GM12891 (cell line): ENCODE measurements around the gene SHC4.

Experiments
- PAX5 ChIP-seq: IDR thresholded peaks from 2 replicates; pipeline ENCODE4 v1.6.1; 2011; ENCODE audit warnings: low read length, moderate library complexity, mild to moderate bottlenecking; ENCODE audit not compliant: insufficient read depth, severe bottlenecking
- POLR2A ChIP-seq: IDR thresholded peaks from 2 replicates; pipeline ENCODE4 v1.6.1; 2011; ENCODE audit warnings: low read depth, low read length, control low read depth
- POLR2AphosphoS5 ChIP-seq: IDR thresholded peaks from 2 replicates; pipeline ENCODE4 v1.6.1; 2011; ENCODE audit warnings: low read depth, low read length, control low read depth
- POU2F2 ChIP-seq: IDR thresholded peaks from 2 replicates; pipeline ENCODE4 v1.6.1; 2011; ENCODE audit warnings: low read depth, mild to moderate bottlenecking, control low read depth, low read length, moderate library complexity
- SPI1 ChIP-seq: IDR thresholded peaks from 2 replicates; pipeline ENCODE4 v1.6.1; 2011; ENCODE audit warnings: low read depth, low read length, control low read depth
- TAF1 ChIP-seq: IDR thresholded peaks from 2 replicates; pipeline ENCODE4 v1.6.1; 2011; ENCODE audit warnings: low read depth, low read length, control low read depth

DNA sequence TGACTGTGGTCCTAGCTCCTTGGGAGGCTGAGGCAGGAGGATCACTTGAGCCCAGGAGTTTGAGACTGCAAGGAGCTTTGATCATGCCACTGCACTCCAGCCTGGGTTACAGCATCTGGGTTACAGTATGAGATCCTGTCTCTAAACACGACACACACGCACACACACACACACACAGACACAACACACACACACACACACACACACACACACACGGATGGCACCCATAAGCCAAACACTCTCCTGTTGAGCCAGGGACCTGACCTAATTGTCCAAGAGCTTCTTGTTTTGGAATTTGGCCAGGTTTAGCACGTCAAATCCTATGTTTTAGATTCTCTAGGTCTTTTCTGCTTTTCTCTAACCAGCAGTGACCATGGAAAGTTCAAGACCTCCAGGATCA, 59.0 kb downstream of the SHC4 start:
- TF ChIP-seq POLR2A (no peak), POLR2AphosphoS5 (no peak), TAF1 (no peak), SPI1 (no peak), PAX5 (no peak), POU2F2 (no peak)
